CD4-positive, alpha-beta T cell (primary cell): Measurements from ENCODE around the gene GALNTL6. TPM values are rescaled to one million over a fixed set of nuclear protein-coding genes. Genes with fewer than 3 reads are reported as not detected.

Experiments
- ATAC-seq: fragments of 200-7000 bp; cut with Tn5 transposase; one replicate; pipeline ENCODE4 v1.10.0; 2022; ENCODE audit warnings: mild to moderate bottlenecking; ENCODE audit not compliant: poor library complexity
- CTCF ChIA-PET: fragments of 350-600 bp; sonication (Branson Sonifier 250); formaldehyde crosslinking; loops from one replicate; lab custom pipeline; 2021; ENCODE audit warnings: antibody characterized with exemption, inconsistent platforms; lab: Charles Lee
- POLR2A ChIA-PET: fragments of 350-600 bp; sonication (Branson Sonifier 250); formaldehyde crosslinking; loops from one replicate; lab custom pipeline; 2021; ENCODE audit warnings: antibody characterized with exemption, inconsistent platforms; lab: Charles Lee
- DNase-seq, 14 experiments: peaks; one replicate each; pipeline ENCODE4 v3.0.0-alpha.2; 2013 to 2020; ENCODE audit warnings: mixed read lengths in 2 of 14
- H3K27ac ChIP-seq, 2 donors: one replicate each; pipeline versions ENCODE4 v1.5.1 to v1.7.0; 2013; ENCODE audit warnings: low read length in 2 of 2, low read depth in 1 of 2, mild to moderate bottlenecking in 1 of 2
- H3K27me3 ChIP-seq, 2 experiments: 1 replicate in 1 of 2; 2 replicates in 1 of 2; pipeline versions ENCODE4 v1.6.1 to v1.7.0; 2013; ENCODE audit warnings: low read length in 2 of 2, control low read depth in 1 of 2, mild to moderate bottlenecking in 1 of 2, moderate library complexity in 1 of 2; ENCODE audit not compliant: insufficient read depth in 2 of 2, control insufficient read depth in 1 of 2
- H3K36me3 ChIP-seq: one replicate; pipeline ENCODE4 v1.6.1; 2013; ENCODE audit warnings: low read length, control low read depth; ENCODE audit not compliant: insufficient read depth
- H3K4me1 ChIP-seq: one replicate; pipeline ENCODE4 v1.6.1; 2013; ENCODE audit warnings: low read length, control low read depth; ENCODE audit not compliant: insufficient read depth
- H3K4me3 ChIP-seq: one replicate; pipeline ENCODE4 v1.5.1; 2013; ENCODE audit warnings: mild to moderate bottlenecking, low read length, moderate library complexity
- H3K9me3 ChIP-seq, 2 experiments: 1 replicate in 1 of 2; 2 replicates in 1 of 2; pipeline versions ENCODE4 v1.6.1 to v1.7.0; 2013; ENCODE audit warnings: low read length in 2 of 2, mild to moderate bottlenecking in 2 of 2, control low read depth in 1 of 2, moderate library complexity in 1 of 2; ENCODE audit not compliant: control insufficient read depth in 1 of 2, insufficient read depth in 1 of 2
- H3K27ac Mint-ChIP-seq: one replicate; pipeline ENCODE4 v1.8.0; 2020; ENCODE audit warnings: mixed read lengths
- H3K27me3 Mint-ChIP-seq: one replicate; pipeline ENCODE4 v1.8.0; 2021; ENCODE audit warnings: mixed read lengths
- H3K36me3 Mint-ChIP-seq: one replicate; pipeline ENCODE4 v1.8.0; 2021; ENCODE audit warnings: low read depth, mixed read lengths
- H3K4me1 Mint-ChIP-seq: one replicate; pipeline ENCODE4 v1.8.0; 2021; ENCODE audit warnings: low read depth, mixed read lengths
- H3K4me3 Mint-ChIP-seq: one replicate; pipeline ENCODE4 v1.8.0; 2020; ENCODE audit warnings: mild to moderate bottlenecking, mixed read lengths
- H3K9me3 Mint-ChIP-seq: one replicate; pipeline ENCODE4 v1.8.0; 2020; ENCODE audit warnings: mixed read lengths
- CTCF ChIP-seq: fragments of 200-600 bp; IDR thresholded peaks from one replicate; pipeline ENCODE4 v1.8.0; 2022; ENCODE audit warnings: antibody characterized with exemption, mild to moderate bottlenecking
- intact Hi-C, 2 experiments: fragments of 100-400 bp; cut with DNase I in 1 of 2; cut with micrococcal nuclease in 1 of 2; formaldehyde crosslinking; loops; one replicate each; pipeline versions ENCODE4 v1.15.1 to v1.9.0; 2023 to 2025; cut with DNase I, micrococcal nuclease
- total RNA-seq, 174 experiments: library from RNA in 2 of 174; stranded (reverse) in 2 of 174; gene quantifications; one replicate each; pipeline ENCODE4 v1.2.3 and lab custom pipeline; 2021 to 2026

GALNTL6 gene
- total RNA-seq, 2 experiments from 2014 or later = not detected

- H3K27me3 Mint-ChIP-seq = peaks cover 6% of the 10 kb centered on the region
- H3K9me3 ChIP-seq = peaks cover 0 to 7% of the 10 kb centered on the region in 2 experiments
- no peak for ATAC-seq
- DNase-seq = no peak
- intact Hi-C loops = no loop called here
- H3K27ac Mint-ChIP-seq = no peak overlapping the region
- H3K36me3 Mint-ChIP-seq = no peaks in the 10 kb centered on the region
- TF ChIP-seq CTCF = no peak
- H3K36me3 ChIP-seq = no peaks in the 10 kb centered on the region
- no peaks in the 10 kb centered on the region for H3K4me1 ChIP-seq
- ChIA-PET CTCF (no interaction called here), POLR2A (no interaction called here)
- no peak overlapping the region for H3K4me3 Mint-ChIP-seq
- H3K4me3 ChIP-seq = no peak overlapping the region
- H3K27ac ChIP-seq = no peak overlapping the region
- no peaks in the 10 kb centered on the region for H3K4me1 Mint-ChIP-seq
- H3K27me3 ChIP-seq = no peaks in the 10 kb centered on the region
- H3K9me3 Mint-ChIP-seq = peaks cover 5% of the 10 kb centered on the region
These were observed 1172.3 kb downstream of the GALNTL6 start for GRCh38 chr4:172985552-172985951.

DNA sequence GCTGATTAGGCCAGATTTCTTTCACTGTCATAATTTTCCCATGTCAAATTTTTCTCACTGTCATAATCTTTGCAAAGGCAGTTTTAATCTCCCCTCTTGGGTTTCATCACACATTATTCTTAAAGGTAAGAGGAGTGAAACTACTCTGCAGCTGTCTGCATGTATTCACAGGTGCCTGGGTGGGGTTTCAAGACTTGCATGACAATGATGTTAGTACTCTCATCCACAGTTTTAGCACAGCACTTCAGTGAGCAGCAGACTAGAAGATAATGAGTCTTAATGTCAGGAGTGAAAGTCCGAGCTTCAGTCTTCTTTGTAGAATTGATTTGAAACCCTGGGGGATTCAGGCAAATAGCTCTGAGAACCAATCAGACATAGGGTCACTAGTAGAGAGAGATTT, 1172.9 kb downstream of the GALNTL6 start:
- TF ChIP-seq CTCF = no peak
- H3K27ac Mint-ChIP-seq = no peak overlapping the region
- POLR2A ChIA-PET = no interaction called here
- H3K4me1 Mint-ChIP-seq = no peaks in the 10 kb centered on the region
- H3K36me3 Mint-ChIP-seq = no peaks in the 10 kb centered on the region
- CTCF ChIA-PET = no interaction called here
- DNase-seq (no peak), ATAC-seq (no peak)
- H3K9me3 Mint-ChIP-seq = peaks cover 5% of the 10 kb centered on the region
- peaks cover 0 to 7% of the 10 kb centered on the region in 2 experiments for H3K9me3 ChIP-seq
- H3K4me3 ChIP-seq = no peak overlapping the region
- H3K4me3 Mint-ChIP-seq = no peak overlapping the region
- H3K27ac ChIP-seq = no peak overlapping the region
- intact Hi-C loops = no loop called here
- peaks cover 4% of the 10 kb centered on the region for H3K27me3 Mint-ChIP-seq
- no peaks in the 10 kb centered on the region for H3K4me1 ChIP-seq
- H3K27me3 ChIP-seq = no peaks in the 10 kb centered on the region
- no peaks in the 10 kb centered on the region for H3K36me3 ChIP-seq

DNA sequence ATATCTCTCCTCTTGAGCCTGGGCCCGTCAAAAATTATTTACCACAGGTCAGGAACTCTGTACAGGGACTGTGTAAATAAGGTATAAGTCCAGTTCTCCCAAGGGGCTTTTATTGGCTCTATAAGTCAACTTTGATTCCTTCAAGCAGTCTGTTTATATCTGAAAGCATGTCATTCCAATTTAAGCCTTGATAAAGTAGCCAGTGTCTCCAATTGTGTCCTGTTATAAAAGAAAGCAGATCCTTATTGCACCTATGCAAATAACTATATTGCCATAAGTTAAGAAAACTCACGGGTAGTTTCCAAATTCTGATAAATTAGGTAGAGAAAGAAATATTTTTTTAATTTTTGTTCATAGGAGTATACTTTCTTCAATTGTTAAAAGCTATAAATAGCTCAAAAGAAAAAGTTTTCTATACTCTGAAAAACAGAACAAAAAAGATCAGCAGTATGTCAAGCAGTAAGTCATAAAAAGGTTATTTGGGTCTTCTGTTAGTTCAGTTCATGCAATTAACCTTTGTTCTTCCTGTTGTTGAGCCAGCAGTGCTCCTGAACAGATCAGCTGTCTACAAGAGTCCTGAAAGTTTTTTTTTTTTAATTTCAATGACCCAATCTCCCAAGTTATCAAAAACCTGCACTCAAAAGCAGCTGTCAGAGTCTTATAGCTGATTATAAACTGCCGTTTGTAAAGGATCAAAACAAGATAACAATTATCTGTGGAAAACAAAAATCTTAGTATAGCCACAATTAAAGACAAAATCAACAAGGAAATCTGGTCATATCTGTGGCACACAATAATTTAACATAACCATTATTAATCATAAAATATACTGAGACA, 1177.0 kb downstream of the GALNTL6 start:
- intact Hi-C loops = no loop called here
- Histone ChIP-seq H3K9me3 (peaks cover 0 to 7% of the 10 kb centered on the region in 2 experiments), H3K27me3 (no peaks in the 10 kb centered on the region), H3K4me3 (no peak overlapping the region), H3K27ac (no peak overlapping the region), H3K4me1 (no peaks in the 10 kb centered on the region), H3K36me3 (no peaks in the 10 kb centered on the region)
- H3K27ac Mint-ChIP-seq = no peak overlapping the region
- H3K36me3 Mint-ChIP-seq = no peaks in the 10 kb centered on the region
- POLR2A ChIA-PET = no interaction called here
- no peak for TF ChIP-seq CTCF
- ATAC-seq = no peak
- no peak overlapping the region for H3K4me3 Mint-ChIP-seq
- CTCF ChIA-PET = no interaction called here
- no peaks in the 10 kb centered on the region for H3K4me1 Mint-ChIP-seq
- no peak for DNase-seq
- peaks cover 9% of the 10 kb centered on the region for H3K27me3 Mint-ChIP-seq
- peaks cover 5% of the 10 kb centered on the region for H3K9me3 Mint-ChIP-seq
